ENCODE measurements around the gene ARHGAP20.

- no peak for TF ChIP-seq CTCF (IDR thresholded peaks at IDR 0.05)
- no peak for TF ChIP-seq POLR2A (IDR thresholded peaks at IDR 0.05)
These were observed 98.9 kb downstream of the ARHGAP20 start for GRCh38 chr11:110613197-110613918.
